T follicular helper cell (primary cell): ENCODE measurements around the gene KRT82.
"Not testable (repeated sequence)": the region's sequence is repeated elsewhere in the genome, so short reads cannot be mapped to it uniquely, and the experiment has no call there.

ENCODE experiments used
- DNase-seq: peaks from one replicate; pipeline ENCODE4 v3.0.0-alpha.2; 2020; ENCODE audit warnings: low read depth

Gene KRT82

DNA sequence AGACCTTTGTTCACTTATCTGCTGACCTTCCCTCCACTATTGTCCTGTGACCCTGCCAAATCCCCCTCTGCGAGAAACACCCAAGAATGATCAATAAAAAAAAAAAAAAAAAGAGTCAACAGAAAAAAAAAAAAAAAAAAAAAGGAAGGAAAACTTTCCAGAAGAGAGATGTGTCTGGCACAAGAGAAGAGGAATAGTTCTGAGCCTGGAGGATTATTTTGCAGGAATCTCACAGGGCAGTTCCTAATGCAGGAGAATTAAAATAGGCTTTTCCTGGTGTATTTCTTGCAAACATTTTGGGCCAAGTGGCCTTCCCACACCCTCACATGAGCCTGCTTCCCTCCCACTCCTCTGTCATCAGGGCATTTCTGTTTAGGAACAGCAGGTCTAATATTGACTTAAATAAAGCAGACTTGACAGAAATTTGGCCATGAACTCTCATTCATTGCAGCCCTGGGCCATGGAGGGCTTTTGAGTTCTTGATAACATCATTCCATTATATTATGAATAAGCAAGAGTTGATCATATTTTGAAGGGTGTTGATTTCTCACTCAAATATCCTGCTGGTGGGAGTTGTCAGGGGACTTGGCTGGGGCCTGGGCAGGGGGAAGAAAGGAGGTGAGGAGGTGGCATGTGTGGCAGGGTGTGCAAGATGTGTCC is 4.6 kb upstream of the KRT82 start:
- not testable (repeated sequence) for DNase-seq

DNA sequence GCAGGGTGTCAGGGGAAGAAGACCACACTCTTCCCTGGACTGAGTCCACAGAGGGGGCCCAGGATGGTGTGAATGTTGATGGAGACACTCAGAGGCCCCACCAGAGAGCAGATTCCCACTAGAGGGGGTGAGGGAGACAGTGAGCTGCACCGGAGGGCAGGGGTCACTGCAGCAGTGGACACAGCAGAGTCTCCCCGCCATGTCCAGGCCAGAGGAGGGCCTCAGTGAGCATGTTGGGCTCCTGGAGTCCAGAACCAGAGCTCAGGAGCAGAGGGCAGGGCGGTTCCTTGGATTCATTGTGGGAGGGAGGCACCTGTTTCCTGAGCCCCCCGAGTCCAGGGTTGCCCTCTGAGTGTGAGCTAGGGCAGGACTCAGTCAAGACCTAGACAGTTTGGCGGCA is 1.8 kb upstream of the KRT82 start:
- DNase-seq, result no peak

DNA sequence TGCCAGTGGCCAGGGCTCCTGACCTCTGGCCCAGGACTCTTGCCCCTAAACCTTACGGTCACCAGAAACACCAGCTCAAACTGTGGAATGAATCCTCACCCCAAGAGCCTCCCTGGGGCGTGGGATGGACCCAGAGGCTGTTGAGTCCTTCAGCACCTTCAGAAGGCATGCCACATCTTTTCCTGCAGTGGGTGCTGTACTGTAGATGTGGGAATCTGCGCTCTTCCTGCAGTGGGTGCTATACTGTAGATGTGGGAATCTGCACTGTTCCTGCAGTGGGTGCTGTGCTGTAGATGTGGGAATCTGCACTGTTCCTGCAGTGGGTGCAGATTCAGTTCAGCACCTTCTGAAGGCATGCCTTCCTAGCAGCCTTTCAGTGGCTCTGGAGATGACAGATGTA is 1.2 kb downstream of the KRT82 start:
- no peak for DNase-seq

DNA sequence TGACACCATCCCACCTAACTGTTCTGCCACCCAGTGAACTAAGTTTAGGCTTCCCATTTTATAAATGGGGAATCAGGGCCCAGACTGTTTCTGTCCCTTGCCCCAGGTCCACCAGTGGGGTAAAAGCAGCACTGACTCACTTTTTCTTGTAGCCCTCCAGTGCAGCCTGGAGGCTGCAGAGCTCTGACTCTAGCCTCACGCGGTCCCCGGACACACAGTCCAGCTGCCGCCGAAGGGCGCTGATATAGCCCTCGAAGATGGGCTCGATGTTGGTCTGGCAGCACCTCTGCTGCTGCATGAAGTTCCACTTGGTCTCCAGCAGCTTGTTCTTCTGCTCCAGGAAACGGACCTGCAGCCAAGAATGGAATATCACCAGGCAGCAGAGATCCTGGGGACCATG is 2.6 kb downstream of the KRT82 start:
- DNase-seq, result no peak

DNA sequence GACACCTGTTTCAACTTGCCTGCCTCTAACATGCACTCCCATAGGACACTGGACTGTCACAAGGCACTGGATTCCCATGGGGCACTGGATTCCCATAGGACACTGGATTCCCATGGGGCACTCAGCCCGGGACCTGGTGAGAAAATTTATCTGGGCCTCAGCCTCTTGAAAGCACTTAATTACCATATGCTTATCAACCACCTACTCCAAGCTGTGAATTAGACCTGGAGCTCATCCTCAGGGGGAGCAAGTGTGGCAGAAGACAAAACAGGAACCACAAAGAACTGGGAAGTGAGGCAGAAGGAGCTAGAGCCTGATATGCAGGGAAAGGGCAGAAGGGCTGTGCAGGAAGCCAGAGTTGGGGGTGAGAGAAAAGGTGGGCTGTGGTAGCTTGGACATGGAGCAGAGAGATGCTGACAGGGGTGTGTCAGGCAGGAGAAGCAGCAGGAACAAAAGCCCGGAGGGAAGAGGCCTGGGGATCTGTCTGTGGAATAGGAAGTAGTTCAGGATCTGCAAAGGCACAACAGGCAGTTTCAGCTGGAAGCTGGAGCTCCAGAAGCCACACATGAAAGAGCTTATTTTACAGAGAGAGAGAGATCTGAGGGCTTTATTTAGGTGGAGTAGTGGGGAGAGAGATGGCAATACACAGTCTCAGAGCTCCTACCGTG is 3.1 kb downstream of the KRT82 start:
- DNase-seq, result no peak

DNA sequence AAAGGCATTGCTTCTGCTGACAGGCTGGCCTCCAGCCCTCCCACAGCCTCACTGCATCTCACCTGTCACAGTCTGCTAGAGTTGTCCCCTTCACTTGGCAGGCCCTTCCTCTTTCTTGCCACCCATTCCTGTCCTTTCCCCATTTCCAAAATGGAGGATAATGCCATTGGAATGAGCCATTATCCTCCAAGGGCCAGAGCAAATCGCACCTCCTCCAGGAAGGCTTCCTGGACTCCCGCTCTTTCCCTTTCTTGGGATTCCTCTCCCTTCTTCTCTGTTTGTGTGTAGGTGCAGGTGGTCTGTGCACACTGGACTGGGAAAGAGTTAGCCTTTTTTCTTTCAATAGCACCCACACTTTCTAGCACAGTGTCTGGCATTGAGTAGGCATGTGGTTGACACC is 3.8 kb downstream of the KRT82 start:
- DNase-seq, result no peak

DNA sequence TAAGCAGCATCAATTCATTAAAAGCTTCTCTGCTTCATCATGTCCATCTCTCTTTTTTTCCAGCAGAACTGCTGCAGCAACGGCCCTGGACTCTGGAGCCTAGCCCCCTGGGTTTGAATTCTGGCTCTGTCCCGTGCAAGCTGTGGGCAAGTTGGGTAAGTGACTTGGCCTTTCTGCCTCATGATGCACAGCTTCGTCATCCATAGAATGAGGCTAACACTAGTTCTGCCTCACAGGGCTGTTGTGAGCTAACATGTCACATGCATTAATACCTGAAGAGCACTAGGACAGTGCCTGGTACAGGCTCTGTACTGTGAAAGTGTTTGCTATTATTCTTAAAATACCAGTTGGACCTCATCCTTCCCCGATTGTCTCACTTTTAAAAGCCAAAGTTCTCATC is 4.2 kb downstream of the KRT82 start:
- DNase-seq, result no peak

DNA sequence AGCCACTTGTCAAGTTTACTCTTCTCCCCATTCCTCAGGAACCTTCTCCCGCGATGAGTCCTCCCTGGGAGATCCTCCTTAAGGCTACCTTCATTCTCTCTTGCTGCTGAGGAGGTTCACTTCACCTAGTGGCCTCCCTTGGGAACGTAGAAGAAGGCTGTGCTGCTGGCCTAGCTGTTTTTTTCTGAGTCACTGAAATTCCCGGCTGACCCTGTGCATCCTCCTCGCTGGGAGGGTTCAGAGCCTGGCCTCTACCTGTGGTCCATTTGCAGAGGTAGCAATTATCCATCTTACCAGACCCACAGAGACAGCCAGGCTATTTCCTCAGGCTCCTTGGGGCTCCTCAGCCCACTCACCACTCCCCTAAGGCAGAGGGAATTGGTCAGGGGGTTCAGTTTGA is 4.6 kb downstream of the KRT82 start:
- DNase-seq, result no peak

DNA sequence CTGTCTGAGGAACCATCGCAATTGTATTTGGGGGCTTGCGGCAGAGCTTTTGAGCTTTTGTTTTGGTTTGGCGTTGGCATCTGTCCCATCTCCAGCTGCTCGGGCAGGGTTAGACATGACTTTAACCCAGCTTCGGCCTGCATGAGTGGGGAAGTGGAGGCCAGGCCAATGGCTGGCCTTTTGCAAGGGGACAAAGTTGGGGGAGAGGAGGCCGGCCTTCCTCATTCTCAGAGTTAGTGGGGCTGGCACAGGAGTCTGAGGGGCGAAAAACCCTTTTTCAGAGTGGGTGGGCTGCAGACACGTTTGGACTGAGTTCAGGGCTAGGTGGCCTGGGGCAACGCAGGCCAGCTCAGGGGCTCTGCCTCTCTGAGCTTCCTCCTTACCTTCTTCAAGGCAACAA is 5.2 kb downstream of the KRT82 start:
- DNase-seq, result no peak

DNA sequence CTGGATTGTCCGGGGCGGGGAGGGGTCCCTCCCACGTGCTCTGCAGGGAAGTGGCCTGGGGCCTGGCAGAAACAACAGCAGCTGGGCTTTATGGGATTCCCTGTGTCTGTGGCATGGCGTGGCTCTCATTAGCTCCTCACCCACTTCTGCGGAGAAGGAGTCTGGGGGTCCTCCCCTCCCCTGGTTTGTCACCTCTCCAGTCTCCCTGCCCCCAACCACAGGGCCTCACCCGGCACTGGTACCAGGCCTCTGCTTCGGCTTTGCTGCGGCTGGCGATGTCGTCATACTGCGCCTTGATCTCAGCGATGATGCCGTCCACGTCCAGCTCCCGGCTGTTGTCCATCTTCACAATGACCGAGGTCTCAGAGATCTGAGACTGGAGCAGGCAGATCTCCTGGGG is 6.4 kb downstream of the KRT82 start:
- DNase-seq, result no peak

DNA sequence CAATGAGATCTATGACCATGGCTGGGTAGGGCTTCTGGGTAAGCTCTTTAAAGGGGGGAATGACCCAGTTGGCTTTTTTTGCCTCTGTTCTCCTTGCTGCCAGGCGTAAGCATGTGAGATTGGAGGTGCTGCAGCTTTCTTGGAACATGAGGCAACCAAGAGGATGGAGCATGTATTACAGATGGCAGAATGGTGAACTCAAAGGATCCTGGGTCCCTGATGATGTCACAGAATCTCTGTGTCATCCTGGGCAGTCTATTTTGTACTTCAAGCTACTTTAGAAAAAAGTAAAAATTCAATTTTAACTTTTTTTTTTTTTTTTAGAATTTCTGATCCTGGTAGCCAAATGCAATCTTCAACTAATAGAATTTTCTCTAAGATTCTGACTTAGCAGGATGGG is 8.0 kb downstream of the KRT82 start:
- DNase-seq, result no peak

DNA sequence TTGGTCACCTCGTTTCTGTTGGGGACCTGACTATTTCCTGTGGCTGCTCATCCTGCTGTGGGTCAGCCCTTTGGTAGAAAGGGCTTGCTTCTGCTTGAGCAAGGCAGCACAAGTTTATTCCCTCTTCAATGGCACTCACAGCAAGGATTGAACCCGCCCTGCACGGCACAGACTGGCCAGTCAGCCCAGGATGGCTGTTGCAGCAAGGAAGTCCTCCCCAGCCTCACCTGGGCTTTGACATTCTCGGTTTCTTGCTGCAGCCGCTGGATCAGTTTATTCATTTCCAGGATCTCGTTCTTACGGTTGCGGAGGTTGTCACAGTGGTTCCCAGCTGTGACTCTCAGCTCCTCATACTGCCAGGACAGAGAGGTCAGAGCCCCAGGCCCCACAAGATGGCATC is 9.5 kb downstream of the KRT82 start:
- no peak for DNase-seq

DNA sequence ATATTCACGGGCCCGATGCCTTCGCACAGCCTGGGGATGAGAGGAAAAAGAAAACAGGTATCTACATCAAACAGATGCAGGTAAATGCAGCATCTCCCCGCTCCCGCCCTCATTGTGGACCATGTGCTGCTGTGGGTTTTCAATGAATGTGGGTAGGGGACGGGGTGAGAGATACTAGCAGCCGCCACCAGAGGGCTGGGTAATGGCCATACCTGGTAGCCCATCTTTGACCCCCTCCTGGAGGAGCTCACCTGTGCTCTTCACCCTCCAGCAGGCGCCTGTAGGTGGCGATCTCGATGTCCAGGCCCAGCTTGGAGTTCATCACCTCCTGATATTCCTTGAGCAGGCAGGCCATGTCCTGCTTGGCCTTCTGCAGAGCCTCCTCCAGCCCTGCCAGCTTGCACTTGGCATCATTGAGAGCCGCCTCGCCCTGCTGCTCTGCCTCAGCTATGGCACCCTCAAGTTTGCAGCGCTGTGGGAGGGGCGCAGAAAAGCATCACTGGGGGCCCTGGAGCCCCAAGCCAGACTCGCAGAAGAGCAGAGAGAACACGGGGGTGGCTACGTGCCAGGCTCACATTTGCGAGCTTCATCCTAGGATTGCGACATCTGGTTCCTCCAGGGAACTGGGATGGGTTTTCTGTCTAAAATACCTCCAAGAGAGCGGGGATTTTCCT is 10.2 kb downstream of the KRT82 start:
- DNase-seq, result no peak

DNA sequence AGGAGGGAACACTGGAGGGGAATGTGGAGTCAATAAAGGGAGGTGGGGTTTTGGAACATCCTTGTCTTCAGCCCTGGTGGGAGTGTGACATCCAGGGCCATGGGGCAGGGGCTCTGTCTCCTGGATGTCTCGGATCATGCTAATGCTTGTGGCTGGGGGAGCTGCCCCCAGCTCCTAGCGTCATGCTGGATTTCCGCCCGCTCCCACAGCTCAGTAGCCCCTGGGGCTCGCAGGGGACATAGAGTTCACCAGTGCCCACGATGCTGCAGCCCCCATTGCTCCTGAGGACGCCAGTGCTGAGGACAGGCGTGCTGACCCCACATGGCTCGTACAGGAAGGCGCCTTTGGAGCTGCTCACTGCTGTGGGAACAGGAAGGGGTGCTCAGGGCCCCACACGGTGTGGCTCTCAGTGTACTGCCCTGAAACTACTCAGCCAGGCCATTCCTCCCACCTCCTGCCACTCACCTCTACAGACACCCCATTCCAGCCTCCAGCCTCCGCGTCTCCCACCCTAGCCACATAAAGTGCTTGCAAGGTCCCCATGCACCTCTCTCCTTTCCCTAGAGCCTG is 11.2 kb downstream of the KRT82 start:
- DNase-seq, result no peak

DNA sequence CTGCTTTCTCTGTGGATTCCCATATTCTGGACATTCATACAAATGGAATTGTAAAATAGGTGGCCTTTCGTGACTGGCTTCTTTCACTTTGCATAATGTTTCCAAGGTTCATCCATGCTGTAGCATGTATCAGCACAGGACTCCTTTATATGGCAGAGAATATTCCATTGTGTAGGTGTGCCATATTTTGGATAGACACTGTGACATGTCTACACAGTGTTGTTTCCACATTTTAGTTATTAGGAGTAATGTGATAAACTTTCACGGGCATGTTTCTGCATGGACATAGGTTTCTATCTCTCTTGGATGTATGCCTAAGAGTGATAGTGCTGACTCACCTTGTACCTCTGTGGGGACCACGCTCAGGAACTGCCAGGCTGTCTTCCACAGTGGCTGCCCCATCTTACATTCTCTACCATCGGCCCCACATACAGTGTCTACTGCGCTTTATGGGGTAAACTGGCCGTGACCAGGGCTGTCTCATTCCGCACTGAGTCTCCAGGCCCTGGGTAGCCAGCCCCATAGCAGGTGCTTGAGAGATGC is 13.6 kb downstream of the KRT82 start:
- DNase-seq, result no peak

DNA sequence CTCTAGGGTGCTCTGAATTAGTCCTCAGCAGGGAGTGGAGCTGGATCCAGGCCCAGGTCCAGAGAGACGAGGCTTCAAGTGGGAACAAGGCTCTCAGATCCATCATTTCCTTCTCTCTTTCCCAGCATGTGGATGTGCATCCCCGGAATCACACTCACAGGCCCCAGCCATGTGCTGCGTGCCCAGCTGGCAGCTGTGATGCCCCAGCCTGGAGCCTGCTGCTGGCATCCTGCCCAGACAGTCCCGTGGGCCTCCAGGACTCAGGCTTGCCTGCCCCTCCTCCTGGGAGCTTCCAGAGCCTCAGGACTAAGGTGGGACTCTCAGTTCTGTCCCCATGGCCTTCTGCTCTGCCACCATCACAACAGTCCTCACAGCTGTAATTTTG is 14.5 kb downstream of the KRT82 start:
- no peak for DNase-seq

DNA sequence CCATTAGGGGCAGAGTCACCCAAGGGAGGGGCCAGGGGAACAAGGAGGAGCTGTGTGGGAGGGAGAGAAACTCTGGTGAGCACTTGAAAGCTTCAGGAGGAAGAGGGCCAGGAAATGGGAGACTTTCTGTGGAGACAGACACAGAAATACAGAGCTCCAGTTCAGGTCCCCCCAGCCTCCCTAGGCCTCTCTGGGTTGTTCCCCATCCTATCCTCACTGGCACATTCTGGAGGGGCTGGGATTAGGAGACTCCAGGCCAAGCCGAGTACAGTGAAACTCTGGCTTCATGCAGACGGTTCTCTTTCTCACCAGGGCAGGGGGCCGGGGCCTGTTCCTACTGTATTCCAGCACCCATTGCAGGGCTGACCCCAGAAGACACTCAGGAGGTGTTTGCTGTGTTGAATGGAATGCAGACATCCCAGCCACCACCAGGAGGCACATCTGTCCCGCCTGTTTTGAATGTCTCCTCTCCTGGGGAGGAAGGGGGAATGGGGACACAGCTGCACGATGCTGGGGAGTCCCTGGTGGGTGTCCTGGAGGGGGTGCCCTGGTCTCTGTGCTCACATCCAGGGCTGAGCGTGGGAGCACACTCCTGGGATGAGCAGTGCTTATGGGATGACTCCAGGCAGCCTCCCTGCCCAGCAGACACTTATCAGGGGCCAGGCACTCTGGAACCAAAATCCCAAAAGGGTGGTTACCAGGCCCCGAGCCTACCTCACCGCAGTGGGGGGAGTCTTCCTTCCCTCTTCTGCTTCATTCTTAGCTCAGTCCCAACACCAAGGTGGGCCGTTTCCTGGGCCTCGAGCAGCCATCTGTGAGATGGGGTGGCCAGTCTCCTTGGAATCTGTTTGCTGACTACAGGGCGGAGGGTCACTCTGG is 15.2 kb downstream of the KRT82 start:
- DNase-seq, result no peak

DNA sequence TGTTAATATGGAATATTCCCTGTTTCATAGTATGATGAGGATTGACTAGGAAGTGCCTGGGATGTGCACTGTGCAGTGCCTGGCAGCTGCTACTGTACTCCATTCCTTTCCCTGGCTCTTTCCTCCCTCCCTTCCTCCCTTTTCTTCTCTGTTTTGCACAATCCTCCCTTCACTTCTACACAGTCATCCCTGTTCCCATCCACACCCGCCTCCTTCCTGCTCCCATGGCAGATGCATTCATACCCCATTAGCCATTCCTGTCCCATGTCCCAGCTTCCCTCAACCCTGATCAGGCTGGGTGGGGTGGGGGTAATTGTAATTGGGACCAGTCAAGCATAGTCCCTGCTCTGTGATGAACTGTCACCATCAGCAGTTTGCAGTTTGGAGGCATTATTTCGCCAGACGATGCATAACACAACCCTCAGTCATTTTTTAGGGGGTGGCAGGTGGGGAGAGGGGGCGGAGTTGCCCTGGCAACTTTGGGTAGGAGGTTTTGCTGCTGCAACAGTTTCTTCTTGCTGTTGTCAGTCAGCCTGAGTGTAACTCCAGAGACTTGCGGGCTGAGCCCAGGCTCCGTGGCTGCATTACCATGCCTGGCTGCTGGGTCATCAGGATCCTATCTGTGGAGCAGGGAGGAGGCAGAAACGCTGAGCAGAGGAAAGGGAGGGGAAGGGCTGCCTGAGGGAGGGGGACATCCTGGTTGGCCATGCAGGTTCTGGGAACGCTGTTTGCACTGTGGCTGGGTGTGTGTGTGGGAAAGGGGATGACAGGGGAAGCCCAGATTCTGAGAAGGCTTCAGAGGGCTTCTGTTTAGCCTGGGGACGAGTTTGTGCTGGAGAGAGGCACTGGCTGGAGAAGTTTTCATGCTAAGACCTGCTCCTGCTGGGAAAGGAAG is 16.6 kb downstream of the KRT82 start:
- no peak for DNase-seq

DNA sequence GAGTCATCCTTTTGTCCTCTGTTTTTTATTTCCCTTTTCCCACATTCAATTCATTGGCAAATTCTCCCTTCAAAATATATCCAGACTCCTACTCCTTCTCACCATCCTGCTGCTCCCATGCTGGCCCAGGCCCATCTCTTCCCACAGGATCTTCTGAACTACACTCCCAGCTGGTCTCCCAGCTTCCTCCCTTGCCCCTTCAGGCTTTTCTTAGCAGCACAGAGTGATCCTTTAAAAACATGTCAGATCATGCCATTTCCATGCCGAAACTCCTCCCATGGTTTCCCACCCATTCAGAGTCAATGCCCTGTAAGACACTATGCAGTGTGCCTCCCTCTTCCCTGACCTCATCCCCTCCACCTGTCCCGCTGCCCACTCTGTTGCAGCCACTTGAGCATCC is 18.3 kb downstream of the KRT82 start:
- no peak for DNase-seq

DNA sequence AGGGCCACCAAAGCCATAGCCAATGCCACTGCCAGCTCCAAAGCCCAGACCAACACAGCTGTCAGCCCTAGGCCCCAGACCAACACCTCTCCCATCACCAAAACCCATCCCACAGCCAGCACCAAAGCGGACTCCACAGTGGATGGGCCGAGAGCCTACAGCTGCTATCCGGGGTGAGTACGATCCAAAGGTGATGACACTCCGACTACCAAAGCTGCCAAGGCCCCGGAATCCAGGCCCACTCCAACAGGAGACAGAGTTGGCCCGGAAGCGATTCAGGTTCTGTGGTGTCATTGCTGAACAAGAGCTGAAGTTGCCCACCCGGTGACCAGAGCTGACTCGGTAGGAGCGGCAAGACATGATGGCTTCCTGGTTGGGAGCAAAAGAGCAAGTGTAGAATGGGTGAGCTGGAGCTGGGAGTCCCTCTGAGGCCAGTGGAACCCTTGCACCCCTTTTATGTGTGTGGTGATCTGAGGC is 20.9 kb downstream of the KRT82 start, which contains the start of gene KRT84:
KRT84 (minus strand) TSS at position 427 of the 477 bp plus-strand sequence; CDS start at position 360, 67 bp downstream.
- DNase-seq, result no peak

DNA sequence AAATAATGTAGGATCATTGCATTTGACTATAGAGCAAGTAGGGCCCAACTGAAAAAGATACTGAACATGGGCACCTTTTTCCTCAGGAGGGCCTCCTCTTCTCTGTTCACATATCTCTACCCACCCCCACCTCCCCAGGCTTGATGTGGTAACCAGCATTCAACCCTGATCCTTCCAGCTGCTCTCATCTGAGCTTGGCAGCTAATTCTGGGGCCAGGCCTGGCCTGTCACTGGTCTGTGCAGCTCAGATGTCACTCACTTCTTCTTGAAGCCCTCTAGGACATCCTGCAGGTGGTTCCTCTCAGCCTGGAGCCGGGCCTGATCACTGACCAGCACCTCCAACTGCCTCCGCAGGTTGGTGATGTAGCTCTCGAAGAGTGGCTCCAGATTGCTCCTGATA is 22.8 kb downstream of the KRT82 start:
- no peak for DNase-seq
